Body of pancreas (tissue), 4 donors: ENCODE results near the gene TIMP2. TPM values are rescaled to one million over a fixed set of nuclear protein-coding genes. Genes with fewer than 3 reads are reported as not detected.
"Not testable (repeated sequence)": the region's sequence is repeated elsewhere in the genome, so short reads cannot be mapped to it uniquely, and the experiment has no call there.

ENCODE experiments used
- ATAC-seq: fragments of 150-250 bp; one replicate; pipeline ENCODE4 v1.9.1; 2016
- DNase-seq, 4 donors: peaks; one replicate each; pipeline ENCODE4 v3.0.0-alpha.2; 2019
- H3K27ac ChIP-seq, 4 donors: fragments of 200-600 bp; sonication (generic); 1 replicate in 3 of 4; 2 replicates in 1 of 4; pipeline versions ENCODE4 v1.5.1 to v1.6.1; 2016 to 2019; ENCODE audit warnings: mild to moderate bottlenecking in 1 of 4, mixed read lengths in 1 of 4, moderate library complexity in 1 of 4
- H3K27me3 ChIP-seq, 2 donors: fragments of 200-600 bp; sonication (generic); one replicate each; pipeline ENCODE4 v1.6.0; 2016; ENCODE audit warnings: mild to moderate bottlenecking in 1 of 2
- H3K36me3 ChIP-seq, 2 donors: fragments of 200-600 bp; sonication (generic); replicated peaks in 1 of 2; 2 replicates each; pipeline ENCODE4 v1.5.1; 2016; ENCODE audit warnings: low read depth in 2 of 2; ENCODE audit not compliant: insufficient read depth in 1 of 2
- H3K4me1 ChIP-seq: fragments of 200-600 bp; sonication (generic); one replicate; pipeline ENCODE4 v1.6.0; 2016
- H3K4me3 ChIP-seq, 2 donors: fragments of 200-600 bp; sonication (generic); 1 replicate in 1 of 2; 2 replicates in 1 of 2; pipeline ENCODE4 v1.5.1; 2016 to 2019
- H3K9me3 ChIP-seq, 3 donors: fragments of 200-600 bp; sonication (generic); 1 replicate in 2 of 3; 2 replicates in 1 of 3; pipeline ENCODE4 v1.5.1; 2016
- CTCF ChIP-seq, 7 experiments: fragments of 450-650 bp in 4 of 7; fragments of 200-600 bp in 3 of 7; sonication (generic) in 3 of 7; IDR thresholded peaks; one replicate each; pipeline ENCODE4 v1.5.1; 2016 to 2019; ENCODE audit warnings: antibody characterized with exemption in 7 of 7
- POLR2A ChIP-seq, 3 donors: fragments of 450-650 bp; IDR thresholded peaks; one replicate each; pipeline ENCODE4 v1.6.1; 2016; ENCODE audit warnings: antibody characterized with exemption in 3 of 3, mild to moderate bottlenecking in 2 of 3
- WGBS, 2 donors: methylation state at CpG; one replicate each; pipeline ENCODE4 v1.1.5; 2017; 5-methylcytosine and 5-hydroxymethylcytosine counted together
- intact Hi-C: fragments of 100-400 bp; cut with DNase I; formaldehyde crosslinking; loops from one replicate; pipeline ENCODE4 v1.15.1; 2023
- total RNA-seq, 2 donors: library from RNA; depleted of rRNA; stranded (reverse); fragments of >200 nt; gene quantifications; one replicate each; pipeline ENCODE4 v1.1.0, GENCODE V29; 2016

TIMP2 gene
- total RNA-seq, 2 donors from 2014 or later: 50.1 to 53.7 TPM

GRCh38 chr17:78873519-78874340 is 51.5 kb downstream of the TIMP2 start:
- 63 to 64% methylated on average over 12 to 21 of the region's 21 CpGs for WGBS, 2 donors
- H3K27ac ChIP-seq: peak overlapping the region; percentile 61 to 75 (median 66)
- TF ChIP-seq CTCF (IDR thresholded peaks at IDR 0.05) (no peak), POLR2A (IDR thresholded peaks at IDR 0.05) (no peak)
- no peaks in the 10 kb centered on the region for H3K27me3 ChIP-seq
- DNase-seq (peak; percentile 84 to 94 (median 92)), ATAC-seq (peak; percentile 78)
- intact Hi-C loops: no loop called here
- no peaks in the 10 kb centered on the region for H3K9me3 ChIP-seq
- no peak overlapping the region for H3K4me3 ChIP-seq
- H3K36me3 ChIP-seq: peaks cover 0 to 7% of the 10 kb centered on the region in 2 donors
- H3K4me1 ChIP-seq: peaks cover 47% of the 10 kb centered on the region

GRCh38 chr17:78872486-78872885 is 52.7 kb downstream of the TIMP2 start:
- DNase-seq (no peak), ATAC-seq (no peak)
- WGBS, 2 donors: 87 to 88% methylated on average over 6 of the region's 6 CpGs
- no peak overlapping the region for H3K27ac ChIP-seq
- H3K9me3 ChIP-seq: no peaks in the 10 kb centered on the region
- TF ChIP-seq POLR2A (IDR thresholded peaks at IDR 0.05) (no peak), CTCF (IDR thresholded peaks at IDR 0.05) (no peak)
- H3K36me3 ChIP-seq: peaks cover 0 to 7% of the 10 kb centered on the region in 2 donors
- no peaks in the 10 kb centered on the region for H3K27me3 ChIP-seq
- intact Hi-C loops: no loop called here
- no peak overlapping the region for H3K4me3 ChIP-seq
- peaks cover 41% of the 10 kb centered on the region for H3K4me1 ChIP-seq

- peaks cover 28% of the 10 kb centered on the region for H3K4me1 ChIP-seq
Observed at GRCh38 chr17:78870621-78871020, 54.6 kb downstream of the TIMP2 start.

GRCh38 chr17:78868391-78868790 is 56.8 kb downstream of the TIMP2 start:
- H3K9me3 ChIP-seq: no peaks in the 10 kb centered on the region
- intact Hi-C loops: loop anchor here (5.0 kb wide), 1 partner anchor 99 kb away; no protein-coding TSS in a partner anchor
- peaks cover 0 to 7% of the 10 kb centered on the region in 2 donors for H3K36me3 ChIP-seq
- ATAC-seq: no peak
- no peak overlapping the region for H3K27ac ChIP-seq
- TF ChIP-seq CTCF (IDR thresholded peaks at IDR 0.05) (no peak), POLR2A (IDR thresholded peaks at IDR 0.05) (no peak)
- H3K27me3 ChIP-seq: no peaks in the 10 kb centered on the region
- peaks cover 14% of the 10 kb centered on the region for H3K4me1 ChIP-seq
- 80 to 85% methylated on average over 7 of the region's 7 CpGs for WGBS, 2 donors
- DNase-seq: no peak
- no peak overlapping the region for H3K4me3 ChIP-seq

More at GRCh38 chr17:78870621-78871020, 54.6 kb downstream of the TIMP2 start:
- Histone ChIP-seq H3K27ac (no peak overlapping the region), H3K4me3 (no peak overlapping the region), H3K9me3 (no peaks in the 10 kb centered on the region), H3K27me3 (no peaks in the 10 kb centered on the region), H3K36me3 (peaks cover 0 to 7% of the 10 kb centered on the region in 2 donors)
- TF ChIP-seq CTCF (IDR thresholded peaks at IDR 0.05) (no peak), POLR2A (IDR thresholded peaks at IDR 0.05) (no peak)
- 79 to 85% methylated on average over 15 of the region's 15 CpGs for WGBS, 2 donors
- no peak for DNase-seq
- ATAC-seq: no peak
- intact Hi-C loops: no loop called here

- peaks cover 20% of the 10 kb centered on the region for H3K4me1 ChIP-seq
- WGBS, 2 donors: 77 to 90% methylated on average over 3 of the region's 3 CpGs
- not testable (repeated sequence) for H3K4me3 ChIP-seq, DNase-seq, H3K9me3 ChIP-seq, ATAC-seq, H3K27me3 ChIP-seq, H3K36me3 ChIP-seq
- intact Hi-C loops: loop anchor here (5.0 kb wide), 1 partner anchor 100 kb away; no protein-coding TSS in a partner anchor
- H3K27ac ChIP-seq: peak overlapping the region in 1 of 4 donors; percentile 32
Observed at GRCh38 chr17:78867046-78867445, 58.1 kb downstream of the TIMP2 start.
